Epithelial cell of proximal tubule (primary cell): Measurements from ENCODE around the gene PTK7. TPM values are rescaled to one million over a fixed set of nuclear protein-coding genes. Genes with fewer than 3 reads are reported as not detected.
A peak's percentile ranks its signal among the peaks of the same experiment; 100 is the strongest.
"Not testable (repeated sequence)": the region's sequence is repeated elsewhere in the genome, so short reads cannot be mapped to it uniquely, and the experiment has no call there.

ENCODE experiments used
- DNase-seq: peaks from one replicate; pipeline ENCODE4 v3.0.0-alpha.2; 2011; ENCODE audit warnings: low read depth
- H3K4me3 ChIP-seq: 2 replicates; pipeline ENCODE4 v1.5.1; 2011; ENCODE audit warnings: low read depth, mild to moderate bottlenecking, low read length
- total RNA-seq: library from RNA; depleted of rRNA; stranded (reverse); fragments of >200 nt; gene quantifications from 2 replicates; pipeline ENCODE4 v1.2.3, GENCODE V29; 2015
- TF ChIP-seq, protein P1 (sequence below): conservative IDR thresholded peaks from 2 replicates; pipeline ENCODE4 v1.5.1; 2012; ENCODE audit warnings: low read depth, mild to moderate bottlenecking, low read length

PTK7 gene
- total RNA-seq, 1 donor from 2014 or later = 91.2 TPM

DNA sequence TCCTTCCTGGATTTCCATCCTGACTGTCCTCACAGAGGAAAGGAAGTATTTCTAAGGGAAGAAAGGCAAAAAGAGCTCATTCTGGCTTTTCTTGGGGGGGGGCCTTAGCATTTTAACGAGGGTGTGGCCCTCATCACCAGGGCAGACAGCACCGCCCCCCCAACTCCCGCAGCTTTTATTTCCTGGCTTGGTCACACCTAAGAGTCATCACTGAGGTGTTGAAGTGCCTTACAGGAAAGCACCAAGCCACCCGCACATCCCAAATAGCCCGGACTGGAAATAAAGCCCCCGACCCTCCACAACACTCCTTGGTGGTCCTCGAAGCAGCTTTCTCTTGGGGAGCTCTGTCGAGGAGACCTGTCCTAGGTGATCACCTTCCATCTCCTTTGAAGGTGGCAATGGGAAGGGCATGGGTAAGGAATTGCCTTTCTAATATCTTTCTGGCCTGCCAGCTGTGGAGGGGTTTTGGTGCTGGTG lies 1.3 kb downstream of the PTK7 start:
- TF ChIP-seq, protein P1, sequence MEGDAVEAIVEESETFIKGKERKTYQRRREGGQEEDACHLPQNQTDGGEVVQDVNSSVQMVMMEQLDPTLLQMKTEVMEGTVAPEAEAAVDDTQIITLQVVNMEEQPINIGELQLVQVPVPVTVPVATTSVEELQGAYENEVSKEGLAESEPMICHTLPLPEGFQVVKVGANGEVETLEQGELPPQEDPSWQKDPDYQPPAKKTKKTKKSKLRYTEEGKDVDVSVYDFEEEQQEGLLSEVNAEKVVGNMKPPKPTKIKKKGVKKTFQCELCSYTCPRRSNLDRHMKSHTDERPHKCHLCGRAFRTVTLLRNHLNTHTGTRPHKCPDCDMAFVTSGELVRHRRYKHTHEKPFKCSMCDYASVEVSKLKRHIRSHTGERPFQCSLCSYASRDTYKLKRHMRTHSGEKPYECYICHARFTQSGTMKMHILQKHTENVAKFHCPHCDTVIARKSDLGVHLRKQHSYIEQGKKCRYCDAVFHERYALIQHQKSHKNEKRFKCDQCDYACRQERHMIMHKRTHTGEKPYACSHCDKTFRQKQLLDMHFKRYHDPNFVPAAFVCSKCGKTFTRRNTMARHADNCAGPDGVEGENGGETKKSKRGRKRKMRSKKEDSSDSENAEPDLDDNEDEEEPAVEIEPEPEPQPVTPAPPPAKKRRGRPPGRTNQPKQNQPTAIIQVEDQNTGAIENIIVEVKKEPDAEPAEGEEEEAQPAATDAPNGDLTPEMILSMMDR = no peak
- DNase-seq = no peak
- peak overlapping the region; percentile 77 for H3K4me3 ChIP-seq

DNA sequence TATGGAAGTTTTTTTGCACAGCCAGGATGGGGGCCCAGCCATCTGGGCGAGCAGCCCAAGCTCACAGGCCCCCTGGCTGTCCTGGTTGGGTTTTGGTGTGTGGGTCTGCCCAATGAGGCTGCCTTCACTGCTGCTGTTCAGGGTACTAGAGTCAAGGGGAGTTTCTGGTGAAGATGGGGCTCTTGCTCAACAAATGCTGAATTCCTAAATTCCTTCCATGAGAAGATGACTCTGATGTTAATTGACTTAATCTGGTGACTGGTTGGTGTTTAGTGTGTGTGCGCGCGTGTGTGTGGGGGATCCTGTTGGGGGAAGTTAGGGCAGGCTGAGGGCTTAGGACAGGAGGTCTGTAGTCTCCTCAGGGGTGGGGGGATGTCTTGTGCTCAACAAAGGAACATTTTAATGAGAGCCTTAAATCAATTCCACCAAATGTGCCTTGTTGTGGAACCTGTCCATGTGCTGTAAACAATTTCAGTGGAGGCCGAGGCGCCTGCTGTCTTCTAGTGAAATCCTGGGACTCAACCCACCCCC lies 1.9 kb downstream of the PTK7 start:
- no peak for DNase-seq
- TF ChIP-seq, protein P1 = no peak
- peak overlapping the region; percentile 77 for H3K4me3 ChIP-seq

DNA sequence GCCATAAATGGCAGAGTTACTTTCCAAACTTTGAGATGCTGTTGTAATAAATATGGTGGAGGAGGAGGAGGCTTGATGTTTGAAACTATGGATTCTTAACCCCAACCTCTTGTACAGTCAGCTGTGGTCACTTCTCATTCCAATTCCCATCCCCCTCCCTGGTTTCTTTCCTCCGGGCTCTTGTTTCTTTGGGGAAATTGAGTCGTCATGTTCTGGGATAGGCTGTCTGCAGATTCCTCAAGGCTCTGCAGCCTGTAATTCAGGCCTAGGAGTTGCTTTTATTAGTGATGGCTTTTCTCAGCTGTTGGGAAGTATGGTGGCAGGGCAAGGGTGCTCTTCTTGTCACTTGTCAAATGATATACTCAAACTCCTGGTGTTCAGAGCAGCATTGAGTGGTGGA lies 2.6 kb downstream of the PTK7 start:
- H3K4me3 ChIP-seq = no peak overlapping the region
- TF ChIP-seq, protein P1 = no peak
- no peak for DNase-seq

DNA sequence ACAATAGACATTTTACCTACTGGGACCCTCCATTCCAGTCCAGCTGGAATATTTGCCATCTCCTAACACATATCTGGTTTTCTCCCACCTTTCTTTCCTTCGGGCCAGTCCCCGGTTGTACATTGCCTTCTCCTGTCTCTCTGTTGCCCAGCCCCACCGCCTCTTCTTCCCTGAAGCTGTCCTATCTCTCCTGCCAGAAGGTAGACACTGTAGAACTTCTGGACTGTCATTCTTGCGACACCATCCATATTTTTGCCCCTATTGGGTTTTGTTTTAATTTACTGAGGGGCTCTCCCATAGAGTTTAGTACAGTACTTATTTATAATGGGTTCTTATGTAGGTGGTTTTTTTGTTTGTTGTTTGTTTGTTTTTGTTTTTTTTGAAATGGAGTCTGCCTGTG lies 4.9 kb downstream of the PTK7 start:
- DNase-seq = no peak
- TF ChIP-seq, protein P1 = no peak

DNA sequence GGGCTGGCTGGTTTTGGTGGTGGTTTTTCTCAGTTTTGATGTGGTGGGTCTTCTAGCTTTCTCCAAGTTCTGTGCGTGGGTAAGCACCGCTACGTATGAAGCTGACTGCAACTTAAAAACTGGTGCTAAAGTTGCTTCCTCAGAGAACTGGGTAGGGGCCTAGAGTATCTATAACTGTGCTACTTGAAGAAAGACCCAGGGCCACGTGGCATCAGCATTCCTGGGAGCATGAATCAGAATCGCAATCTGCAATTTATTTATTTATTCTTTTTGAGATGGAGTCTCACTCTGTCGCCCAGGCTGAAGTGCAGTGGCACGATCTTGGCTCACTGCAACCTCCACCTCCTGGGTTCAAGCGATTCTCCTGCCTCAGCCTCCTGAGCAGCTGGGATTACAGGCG lies 5.8 kb downstream of the PTK7 start:
- not testable (repeated sequence) for DNase-seq

More for the DNA sequence above, 4.9 kb downstream of the PTK7 start:
- no peak overlapping the region for H3K4me3 ChIP-seq

DNA sequence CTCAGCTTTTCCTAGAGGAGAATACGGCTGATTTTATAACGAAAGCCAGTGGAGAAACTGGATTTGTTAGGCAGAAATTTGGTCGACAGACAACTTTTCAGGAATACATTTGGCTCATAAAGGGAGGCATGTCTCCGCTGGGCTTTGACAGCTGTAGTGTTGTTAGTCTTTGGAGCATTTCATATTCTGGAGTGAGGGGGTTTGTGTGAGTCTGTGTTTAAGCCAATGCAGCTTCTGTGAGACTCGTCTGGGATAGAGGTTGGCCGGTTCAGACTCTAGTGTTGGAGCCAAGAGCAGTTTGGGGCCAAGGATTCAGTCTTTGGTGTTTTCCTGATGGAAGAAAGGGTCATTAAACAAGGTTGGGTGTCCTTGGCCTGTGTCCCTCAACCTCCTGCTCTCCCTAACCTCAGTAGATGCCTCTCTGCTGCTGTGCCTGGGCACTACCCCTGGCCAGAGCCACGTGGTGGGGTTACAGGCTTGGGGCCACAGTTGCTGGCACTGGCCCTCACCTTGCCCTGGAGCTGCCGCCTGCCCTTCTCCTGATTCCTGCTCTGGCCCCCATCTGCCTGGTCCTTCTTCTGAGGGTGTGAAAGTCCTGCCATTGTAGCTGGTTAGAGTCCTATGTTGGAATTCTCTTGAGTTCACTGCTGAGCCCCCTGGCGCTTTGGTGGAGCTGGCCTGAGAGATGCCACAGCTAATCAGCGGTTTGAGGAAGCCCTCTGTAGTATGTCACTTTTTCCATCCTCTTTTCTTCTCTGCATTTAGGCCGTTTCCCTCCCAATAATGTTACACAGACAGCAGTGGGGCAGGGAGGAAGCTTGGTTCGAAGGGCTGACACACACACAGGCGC lies 6.9 kb downstream of the PTK7 start:
- no peak for DNase-seq
- no peak overlapping the region for H3K4me3 ChIP-seq
- TF ChIP-seq, protein P1 = no peak

More for the DNA sequence above, 5.8 kb downstream of the PTK7 start:
- not testable (repeated sequence) for H3K4me3 ChIP-seq

DNA sequence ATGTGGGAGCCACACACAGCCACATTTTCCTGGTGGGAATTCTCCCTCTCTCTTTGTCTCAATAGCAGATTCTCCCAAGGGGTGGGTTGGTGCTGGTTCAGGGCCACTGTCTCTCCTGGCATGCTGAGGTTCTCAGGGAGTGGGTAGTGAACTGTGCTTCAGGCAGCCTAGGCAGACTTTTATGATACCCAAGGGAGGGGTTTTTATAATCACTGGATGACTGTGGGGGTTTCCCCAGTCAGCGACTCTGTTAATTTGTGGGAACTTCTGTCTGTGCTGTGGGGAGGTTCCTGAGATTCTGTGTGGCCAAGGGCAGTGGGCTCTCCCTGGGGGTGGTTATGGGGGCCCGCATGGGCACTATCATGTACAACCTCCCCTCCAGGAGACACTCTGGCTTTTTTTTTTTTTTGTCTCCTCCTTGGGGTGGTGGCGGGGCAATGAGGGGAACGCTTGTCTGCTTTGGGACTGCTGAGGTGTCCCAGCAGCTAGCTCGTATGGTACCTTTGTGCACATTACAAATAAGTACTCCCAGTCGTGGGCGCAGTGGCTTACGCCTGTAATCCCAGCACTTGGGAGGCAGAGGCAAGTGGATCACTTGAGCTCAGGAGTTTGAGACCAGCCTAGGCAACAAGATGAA lies 10.0 kb downstream of the PTK7 start:
- TF ChIP-seq, protein P1 = no peak
- no peak for DNase-seq
- H3K4me3 ChIP-seq = no peak overlapping the region
